ENCODE data around the gene NTSR1. TPM values are rescaled to one million over a fixed set of nuclear protein-coding genes. Genes with fewer than 3 reads are reported as not detected.

NTSR1 gene
- total RNA-seq, 1 donor from 2014 or later = not detected

- no peak for DNase-seq (ENCODE audit: low read depth)
Measured at GRCh38 chr20:62709537-62709905, 885 bp downstream of the NTSR1 start.

- no peak for DNase-seq (ENCODE audit: low read depth)
Measured at GRCh38 chr20:62710221-62710885, 1.7 kb downstream of the NTSR1 start.

- no peak for DNase-seq (ENCODE audit: low read depth)
Measured at GRCh38 chr20:62710886-62711702, 2.5 kb downstream of the NTSR1 start.

GRCh38 chr20:62711703-62712101 is 3.1 kb downstream of the NTSR1 start:
- DNase-seq (ENCODE audit: low read depth) = no peak

GRCh38 chr20:62712606-62713005 is 4.0 kb downstream of the NTSR1 start:
- no peak for DNase-seq (ENCODE audit: low read depth)

- no peak for DNase-seq (ENCODE audit: low read depth)
Measured at GRCh38 chr20:62714006-62714405, 5.4 kb downstream of the NTSR1 start.

GRCh38 chr20:62714799-62715198 is 6.2 kb downstream of the NTSR1 start:
- no peak for DNase-seq (ENCODE audit: low read depth)

GRCh38 chr20:62715201-62715600 is 6.6 kb downstream of the NTSR1 start:
- no peak for DNase-seq (ENCODE audit: low read depth)

- DNase-seq (ENCODE audit: low read depth) = no peak
Measured at GRCh38 chr20:62716198-62716940, 7.7 kb downstream of the NTSR1 start.

- DNase-seq (ENCODE audit: low read depth) = no peak
Measured at GRCh38 chr20:62716941-62717310, 8.3 kb downstream of the NTSR1 start.

GRCh38 chr20:62717933-62718332 is 9.3 kb downstream of the NTSR1 start:
- DNase-seq (ENCODE audit: low read depth) = no peak

- DNase-seq (ENCODE audit: low read depth) = no peak
Measured at GRCh38 chr20:62718546-62718945, 9.9 kb downstream of the NTSR1 start.

- DNase-seq (ENCODE audit: low read depth) = no peak
Measured at GRCh38 chr20:62719250-62719935, 10.8 kb downstream of the NTSR1 start.

- no peak for DNase-seq (ENCODE audit: low read depth)
Measured at GRCh38 chr20:62721511-62722370, 13.1 kb downstream of the NTSR1 start.

- DNase-seq (ENCODE audit: low read depth) = no peak
Measured at GRCh38 chr20:62722627-62723026, 14.0 kb downstream of the NTSR1 start.

- no peak for DNase-seq (ENCODE audit: low read depth)
Measured at GRCh38 chr20:62723351-62723750, 14.7 kb downstream of the NTSR1 start.

- DNase-seq (ENCODE audit: low read depth) = no peak
Measured at GRCh38 chr20:62723768-62724450, 15.3 kb downstream of the NTSR1 start.

- DNase-seq (ENCODE audit: low read depth) = no peak
Measured at GRCh38 chr20:62724692-62725595, 16.3 kb downstream of the NTSR1 start.

GRCh38 chr20:62725596-62726268 is 17.1 kb downstream of the NTSR1 start:
- DNase-seq (ENCODE audit: low read depth) = no peak
